ENCODE results near the gene ZNF764. TPM values are rescaled to one million over a fixed set of nuclear protein-coding genes. Genes with fewer than 3 reads are reported as not detected.

ZNF764 gene
- total RNA-seq, 1 donor: 7.6 TPM

GRCh38 chr16:30511509-30511908 is 46.7 kb downstream of the ZNF764 start:
- Histone ChIP-seq H2AFZ (ENCODE audit: low read length) (no peak overlapping the region), H3K27ac (ENCODE audit: low read depth, low read length) (no peak overlapping the region), H3K79me2 (ENCODE audit: insufficient read depth, low read length) (no peaks in the 10 kb centered on the region), H4K20me1 (ENCODE audit: insufficient read depth, low read length) (no peaks in the 10 kb centered on the region), H3K9me3 (ENCODE audit: low read depth, low read length) (no peaks in the 10 kb centered on the region), H3K4me3 (ENCODE audit: insufficient read depth, low read length) (no peak overlapping the region), H3K36me3 (ENCODE audit: insufficient read depth, low read length) (no peaks in the 10 kb centered on the region), H3K27me3 (ENCODE audit: insufficient read depth, low read length) (peaks cover 5% of the 10 kb centered on the region), H3K4me1 (ENCODE audit: insufficient read depth, low read length) (no peaks in the 10 kb centered on the region), H3K4me2 (ENCODE audit: insufficient read depth, low read length) (no peak overlapping the region)
- TF ChIP-seq CTCF (IDR thresholded peaks at IDR 0.05; ENCODE audit: extremely low read depth, low read depth, low read length): no peak
- DNase-seq (ENCODE audit: insufficient read length, low spot score, missing footprints): no peak

GRCh38 chr16:30510376-30510938 is 47.7 kb downstream of the ZNF764 start:
- no peak for TF ChIP-seq CTCF (IDR thresholded peaks at IDR 0.05; ENCODE audit: extremely low read depth, low read depth, low read length)
- H2AFZ ChIP-seq (ENCODE audit: low read length): no peak overlapping the region
- H3K4me2 ChIP-seq (ENCODE audit: insufficient read depth, low read length): no peak overlapping the region
- no peak overlapping the region for H3K4me3 ChIP-seq (ENCODE audit: insufficient read depth, low read length)
- H4K20me1 ChIP-seq (ENCODE audit: insufficient read depth, low read length): no peaks in the 10 kb centered on the region
- no peak for DNase-seq (ENCODE audit: insufficient read length, low spot score, missing footprints)
- no peaks in the 10 kb centered on the region for H3K36me3 ChIP-seq (ENCODE audit: insufficient read depth, low read length)
- H3K79me2 ChIP-seq (ENCODE audit: insufficient read depth, low read length): no peaks in the 10 kb centered on the region
- no peaks in the 10 kb centered on the region for H3K9me3 ChIP-seq (ENCODE audit: low read depth, low read length)
- no peak overlapping the region for H3K27ac ChIP-seq (ENCODE audit: low read depth, low read length)
- H3K27me3 ChIP-seq (ENCODE audit: insufficient read depth, low read length): peaks cover 5% of the 10 kb centered on the region
- H3K4me1 ChIP-seq (ENCODE audit: insufficient read depth, low read length): no peaks in the 10 kb centered on the region

GRCh38 chr16:30509081-30509765 is 49.0 kb downstream of the ZNF764 start:
- no peaks in the 10 kb centered on the region for H4K20me1 ChIP-seq (ENCODE audit: insufficient read depth, low read length)
- H3K4me3 ChIP-seq (ENCODE audit: insufficient read depth, low read length): no peak overlapping the region
- H3K4me2 ChIP-seq (ENCODE audit: insufficient read depth, low read length): no peak overlapping the region
- no peaks in the 10 kb centered on the region for H3K79me2 ChIP-seq (ENCODE audit: insufficient read depth, low read length)
- no peaks in the 10 kb centered on the region for H3K36me3 ChIP-seq (ENCODE audit: insufficient read depth, low read length)
- peaks cover 5% of the 10 kb centered on the region for H3K27me3 ChIP-seq (ENCODE audit: insufficient read depth, low read length)
- DNase-seq (ENCODE audit: insufficient read length, low spot score, missing footprints): no peak
- no peaks in the 10 kb centered on the region for H3K4me1 ChIP-seq (ENCODE audit: insufficient read depth, low read length)
- no peak for TF ChIP-seq CTCF (IDR thresholded peaks at IDR 0.05; ENCODE audit: extremely low read depth, low read depth, low read length)
- no peaks in the 10 kb centered on the region for H3K9me3 ChIP-seq (ENCODE audit: low read depth, low read length)
- H3K27ac ChIP-seq (ENCODE audit: low read depth, low read length): no peak overlapping the region
- H2AFZ ChIP-seq (ENCODE audit: low read length): no peak overlapping the region

Small RNAs within 50 kb of the gene (small RNA-seq; reads per million reads assigned to genes)
- gene AC093249.4 (not detected), gene MIR4518 (not detected)

Other genes with a start within 250 kb of the ZNF764 start
- gene CD2BP2, start 203.1 kb downstream of the ZNF764 start, total RNA-seq: 30.9 and 32.9 TPM in 2 replicates
- 26.5 and 31.5 TPM in 2 replicates for gene TBC1D10B, start 187.9 kb downstream of the ZNF764 start, total RNA-seq
- gene MYL11, start 183.6 kb downstream of the ZNF764 start, total RNA-seq: not detected in 2 replicates
- 0.29 TPM in 1 of 2 replicates, not detected in the other for gene SEPTIN1, start 175.8 kb downstream of the ZNF764 start, total RNA-seq
- gene ZNF48, start 163.0 kb downstream of the ZNF764 start, total RNA-seq: 10.0 and 10.9 TPM in 2 replicates
- gene ZNF771, start 150.8 kb downstream of the ZNF764 start, total RNA-seq: 10.9 and 14.8 TPM in 2 replicates
- gene DCTPP1, start 128.3 kb downstream of the ZNF764 start, total RNA-seq: 13.6 and 13.8 TPM in 2 replicates
- 18.0 and 20.3 TPM in 2 replicates for gene SEPHS2, start 112.5 kb downstream of the ZNF764 start, total RNA-seq
- gene ITGAL, start 85.6 kb downstream of the ZNF764 start, total RNA-seq: 0.36 TPM in 1 of 2 replicates, not detected in the other
- gene ZNF768, start 31.8 kb downstream of the ZNF764 start, total RNA-seq: 22.7 and 25.0 TPM in 2 replicates
- gene ZNF747, start 23.5 kb downstream of the ZNF764 start, total RNA-seq: 16.6 and 17.1 TPM in 2 replicates
- 10.9 and 12.3 TPM in 2 replicates for gene ZNF688, start 13.3 kb upstream of the ZNF764 start, total RNA-seq
- gene ZNF785, start 27.3 kb upstream of the ZNF764 start, total RNA-seq: 13.4 and 13.6 TPM in 2 replicates
- 7.1 and 8.3 TPM in 2 replicates for gene ZNF689, start 52.0 kb upstream of the ZNF764 start, total RNA-seq
- 6.8 and 8.0 TPM in 2 replicates for gene PRR14, start 92.6 kb upstream of the ZNF764 start, total RNA-seq
- gene FBRS, start 100.1 kb upstream of the ZNF764 start, total RNA-seq: 24.5 and 30.8 TPM in 2 replicates
- 16.3 and 19.2 TPM in 2 replicates for gene SRCAP, start 140.8 kb upstream of the ZNF764 start, total RNA-seq
- gene PHKG2, start 190.1 kb upstream of the ZNF764 start, total RNA-seq: 20.3 and 25.0 TPM in 2 replicates
- 2.4 and 2.9 TPM in 2 replicates for gene CFAP119, start 203.7 kb upstream of the ZNF764 start, total RNA-seq
- gene RNF40, start 203.9 kb upstream of the ZNF764 start, total RNA-seq: 63.1 and 88.3 TPM in 2 replicates
- 15.3 and 16.3 TPM in 2 replicates for gene ZNF629, start 228.8 kb upstream of the ZNF764 start, total RNA-seq